DOHH2 (cell line): ENCODE measurements around the gene SMARCAL1.

Experiments
- CTCF ChIP-seq: fragments of 200-600 bp; sonication (generic); IDR thresholded peaks from one replicate; pipeline ENCODE4 v1.5.1; 2014; ENCODE audit warnings: antibody characterized with exemption, mild to moderate bottlenecking, low read depth, low read length; ENCODE audit not compliant: poor library complexity, severe bottlenecking
- EZH2phosphoT487 ChIP-seq: fragments of 200-600 bp; sonication (generic); IDR thresholded peaks from 2 replicates; pipeline ENCODE4 v1.6.1; 2017; ENCODE audit warnings: borderline replicate concordance, mild to moderate bottlenecking, antibody characterized with exemption, low read length, moderate library complexity, mixed read lengths

GRCh38 chr2:216508229-216508628, 95.9 kb downstream of the SMARCAL1 start:
- TF ChIP-seq CTCF, result no peak
- no peak for TF ChIP-seq EZH2phosphoT487
